AG10803 (cell line): ENCODE results near the gene CUBN.

Source experiments
- DNase-seq: peaks from one replicate; pipeline ENCODE4 v3.0.0; 2010; ENCODE audit warnings: low read depth
- H3K4me3 ChIP-seq: 2 replicates; pipeline ENCODE4 v1.5.1; 2011; ENCODE audit warnings: mild to moderate bottlenecking, low read length, control low read depth
- TF ChIP-seq, protein P1 (sequence below): conservative IDR thresholded peaks from 2 replicates; pipeline ENCODE4 v1.5.1; 2011; ENCODE audit warnings: mild to moderate bottlenecking, low read length, control low read depth, inconsistent platforms

Gene CUBN

DNA sequence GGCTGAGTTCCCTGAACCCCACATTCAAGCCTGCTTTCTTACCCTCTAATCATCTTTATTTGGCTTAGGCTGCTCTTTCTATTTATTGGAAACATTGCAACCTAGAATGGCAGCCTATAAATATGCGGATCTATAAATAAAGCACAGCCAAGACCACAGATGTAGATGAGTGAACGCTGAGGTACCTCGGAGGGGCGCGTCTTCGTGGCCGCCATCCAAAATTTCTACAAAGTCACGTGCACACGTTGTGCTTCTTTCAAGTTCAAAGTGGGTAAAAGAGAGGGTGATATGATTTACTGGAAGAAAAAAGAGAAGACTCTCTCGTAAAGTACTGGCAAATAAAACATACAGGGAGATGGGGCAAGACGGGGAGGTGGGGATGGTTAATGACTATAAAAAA lies 179.8 kb downstream of the CUBN start:
- no peak for DNase-seq
- H3K4me3 ChIP-seq, result no peak overlapping the region
- TF ChIP-seq, protein P1, sequence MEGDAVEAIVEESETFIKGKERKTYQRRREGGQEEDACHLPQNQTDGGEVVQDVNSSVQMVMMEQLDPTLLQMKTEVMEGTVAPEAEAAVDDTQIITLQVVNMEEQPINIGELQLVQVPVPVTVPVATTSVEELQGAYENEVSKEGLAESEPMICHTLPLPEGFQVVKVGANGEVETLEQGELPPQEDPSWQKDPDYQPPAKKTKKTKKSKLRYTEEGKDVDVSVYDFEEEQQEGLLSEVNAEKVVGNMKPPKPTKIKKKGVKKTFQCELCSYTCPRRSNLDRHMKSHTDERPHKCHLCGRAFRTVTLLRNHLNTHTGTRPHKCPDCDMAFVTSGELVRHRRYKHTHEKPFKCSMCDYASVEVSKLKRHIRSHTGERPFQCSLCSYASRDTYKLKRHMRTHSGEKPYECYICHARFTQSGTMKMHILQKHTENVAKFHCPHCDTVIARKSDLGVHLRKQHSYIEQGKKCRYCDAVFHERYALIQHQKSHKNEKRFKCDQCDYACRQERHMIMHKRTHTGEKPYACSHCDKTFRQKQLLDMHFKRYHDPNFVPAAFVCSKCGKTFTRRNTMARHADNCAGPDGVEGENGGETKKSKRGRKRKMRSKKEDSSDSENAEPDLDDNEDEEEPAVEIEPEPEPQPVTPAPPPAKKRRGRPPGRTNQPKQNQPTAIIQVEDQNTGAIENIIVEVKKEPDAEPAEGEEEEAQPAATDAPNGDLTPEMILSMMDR, result no peak

GRCh38 chr10:16948361-16948760 lies 181.2 kb downstream of the CUBN start:
- H3K4me3 ChIP-seq, result no peak overlapping the region
- TF ChIP-seq, protein P1, result no peak
- no peak for DNase-seq

GRCh38 chr10:16947069-16947468 lies 182.5 kb downstream of the CUBN start:
- TF ChIP-seq, protein P1, result no peak
- no peak overlapping the region for H3K4me3 ChIP-seq
- no peak for DNase-seq

GRCh38 chr10:16945593-16945992 lies 184.0 kb downstream of the CUBN start:
- H3K4me3 ChIP-seq, result no peak overlapping the region
- TF ChIP-seq, protein P1, result no peak
- DNase-seq, result peak; percentile 84

GRCh38 chr10:16944986-16945385 lies 184.6 kb downstream of the CUBN start:
- DNase-seq, result peak; percentile 31
- no peak overlapping the region for H3K4me3 ChIP-seq
- TF ChIP-seq, protein P1, result no peak

- H3K4me3 ChIP-seq, result no peak overlapping the region
- TF ChIP-seq, protein P1, result no peak
- peak; percentile 95 for DNase-seq
Observed at GRCh38 chr10:16944402-16944801, 185.2 kb downstream of the CUBN start.

DNA sequence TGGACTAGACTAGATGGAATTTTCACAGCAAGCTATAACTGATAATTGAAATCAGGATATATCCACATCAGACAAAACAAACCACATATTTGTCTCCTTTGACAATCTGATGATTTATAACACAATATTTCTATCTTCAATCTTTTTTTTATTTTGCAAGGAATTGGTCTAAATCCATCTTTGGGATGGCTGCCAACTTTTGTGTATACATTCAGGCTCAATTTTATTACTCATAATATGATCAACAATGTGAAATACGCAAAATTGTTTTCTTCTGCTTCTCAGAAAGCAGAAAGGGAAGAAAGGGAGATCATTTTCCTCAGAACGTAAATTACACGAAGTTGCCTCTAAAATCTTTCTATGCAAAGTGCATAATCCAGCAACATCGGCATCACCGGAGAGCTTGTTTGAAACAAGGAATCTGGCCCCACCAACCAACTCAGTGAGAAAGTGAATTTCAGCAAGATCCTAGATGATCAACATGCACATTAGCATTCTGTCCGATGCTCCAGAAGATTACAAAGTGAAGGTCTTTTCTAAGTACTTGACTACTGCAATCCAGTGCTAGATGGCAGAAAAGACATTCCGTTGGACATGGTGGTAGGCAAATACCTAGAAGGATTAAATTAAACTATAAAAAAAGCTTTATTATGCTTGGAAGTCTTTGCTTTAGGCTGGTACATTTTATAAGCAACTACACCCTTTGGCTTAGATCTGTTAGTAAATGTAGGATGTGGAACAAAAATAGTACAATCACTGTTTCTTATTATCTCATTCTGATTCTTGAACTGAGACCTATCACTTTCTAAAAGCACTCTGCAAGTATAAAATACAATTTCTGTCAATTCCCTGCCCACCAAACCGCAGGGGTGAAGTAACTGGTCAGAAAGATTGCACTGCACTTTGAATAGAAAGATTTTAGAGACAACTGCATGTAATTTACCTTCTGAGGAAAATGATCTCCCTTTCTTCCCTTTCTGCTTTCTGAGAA lies 186.0 kb downstream of the CUBN start:
- TF ChIP-seq, protein P1, result peak; percentile 33
- H3K4me3 ChIP-seq, result peak overlapping the region; percentile 40
- DNase-seq, result peak; percentile 63
